ENCODE measurements around the gene MARCO. TPM values are rescaled to one million over a fixed set of nuclear protein-coding genes. Genes with fewer than 3 reads are reported as not detected.

The MARCO gene
- polyA plus RNA-seq, 1 experiment = not detected

DNA sequence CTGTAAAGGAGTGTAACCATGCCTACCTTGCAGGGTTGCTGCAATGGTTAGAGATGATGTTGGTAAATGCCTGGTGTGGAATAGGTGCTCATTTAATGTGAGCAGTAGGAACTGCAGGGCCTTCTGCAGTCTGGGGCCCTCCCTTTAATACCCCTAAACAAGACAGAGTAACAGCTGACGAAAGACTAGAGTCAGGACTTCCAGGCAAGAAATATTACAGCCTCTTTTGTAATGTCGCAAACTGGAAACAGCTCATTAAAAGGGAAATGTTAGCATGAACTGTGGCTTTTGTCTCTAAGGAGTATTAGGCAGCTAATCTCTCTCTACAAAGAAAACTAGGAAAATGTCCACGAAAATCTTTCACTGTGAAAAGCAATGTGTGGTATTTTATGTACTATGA, 26.0 kb downstream of the MARCO start:
- Histone ChIP-seq H3K4me3 (ENCODE audit: low read depth, low read length) (no peak overlapping the region), H3K9me3 (ENCODE audit: control insufficient read depth, insufficient read depth, low read length) (no peaks in the 10 kb centered on the region), H3K27me3 (ENCODE audit: control insufficient read depth, insufficient read depth, low read length) (no peaks in the 10 kb centered on the region), H3K27ac (ENCODE audit: low read depth, low read length) (no peak overlapping the region)
- ChIA-PET CTCF (no interaction called here), POLR2A (no interaction called here)
- no peak for DNase-seq (ENCODE audit: low read depth, low spot score)
- TF ChIP-seq, protein P1, sequence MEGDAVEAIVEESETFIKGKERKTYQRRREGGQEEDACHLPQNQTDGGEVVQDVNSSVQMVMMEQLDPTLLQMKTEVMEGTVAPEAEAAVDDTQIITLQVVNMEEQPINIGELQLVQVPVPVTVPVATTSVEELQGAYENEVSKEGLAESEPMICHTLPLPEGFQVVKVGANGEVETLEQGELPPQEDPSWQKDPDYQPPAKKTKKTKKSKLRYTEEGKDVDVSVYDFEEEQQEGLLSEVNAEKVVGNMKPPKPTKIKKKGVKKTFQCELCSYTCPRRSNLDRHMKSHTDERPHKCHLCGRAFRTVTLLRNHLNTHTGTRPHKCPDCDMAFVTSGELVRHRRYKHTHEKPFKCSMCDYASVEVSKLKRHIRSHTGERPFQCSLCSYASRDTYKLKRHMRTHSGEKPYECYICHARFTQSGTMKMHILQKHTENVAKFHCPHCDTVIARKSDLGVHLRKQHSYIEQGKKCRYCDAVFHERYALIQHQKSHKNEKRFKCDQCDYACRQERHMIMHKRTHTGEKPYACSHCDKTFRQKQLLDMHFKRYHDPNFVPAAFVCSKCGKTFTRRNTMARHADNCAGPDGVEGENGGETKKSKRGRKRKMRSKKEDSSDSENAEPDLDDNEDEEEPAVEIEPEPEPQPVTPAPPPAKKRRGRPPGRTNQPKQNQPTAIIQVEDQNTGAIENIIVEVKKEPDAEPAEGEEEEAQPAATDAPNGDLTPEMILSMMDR (IDR thresholded peaks at IDR 0.05; ENCODE audit: low read depth, low read length) = no peak

DNA sequence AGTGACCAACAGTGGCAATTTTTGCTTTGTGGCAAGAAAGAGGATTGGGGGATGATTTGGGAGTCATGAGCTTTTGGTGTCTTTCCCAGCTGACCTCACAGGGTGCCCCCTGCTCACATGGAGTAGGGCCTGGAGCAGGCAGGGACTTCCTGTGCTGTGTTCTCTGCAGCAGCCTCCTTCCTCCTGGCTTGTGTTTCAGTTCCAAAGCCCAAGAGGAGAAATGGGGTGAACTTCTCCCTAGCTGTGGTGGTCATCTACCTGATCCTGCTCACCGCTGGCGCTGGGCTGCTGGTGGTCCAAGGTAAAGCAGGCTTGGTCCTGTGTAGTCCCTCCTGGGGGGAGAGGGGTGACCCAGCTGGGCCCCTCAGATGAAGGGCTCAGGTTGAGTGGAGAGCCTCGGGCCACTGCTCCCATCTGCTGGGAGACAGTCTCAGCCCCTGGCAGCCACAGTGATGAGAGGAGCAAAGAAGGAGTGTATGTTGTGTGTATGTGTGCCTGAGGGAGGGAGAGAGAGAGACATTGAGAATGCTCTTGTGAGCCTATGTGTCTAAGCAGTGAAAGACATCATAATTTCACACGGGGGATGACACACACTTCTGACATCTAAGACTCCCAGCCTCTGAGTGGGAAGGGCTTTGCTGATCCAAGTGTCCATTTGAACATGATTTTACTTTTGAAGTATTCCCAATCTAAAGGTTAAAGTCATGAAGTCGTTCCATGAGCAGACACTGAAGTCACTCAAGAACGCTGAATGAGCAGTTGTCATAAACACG, 27.2 kb downstream of the MARCO start:
- TF ChIP-seq, protein P1 (IDR thresholded peaks at IDR 0.05; ENCODE audit: low read depth, low read length) = no peak
- H3K4me3 ChIP-seq (ENCODE audit: low read depth, low read length) = no peak overlapping the region
- no peaks in the 10 kb centered on the region for H3K9me3 ChIP-seq (ENCODE audit: control insufficient read depth, insufficient read depth, low read length)
- CTCF ChIA-PET = no interaction called here
- no peak for DNase-seq (ENCODE audit: low read depth, low spot score)
- POLR2A ChIA-PET = no interaction called here
- H3K27ac ChIP-seq (ENCODE audit: low read depth, low read length) = no peak overlapping the region
- no peaks in the 10 kb centered on the region for H3K27me3 ChIP-seq (ENCODE audit: control insufficient read depth, insufficient read depth, low read length)

DNA sequence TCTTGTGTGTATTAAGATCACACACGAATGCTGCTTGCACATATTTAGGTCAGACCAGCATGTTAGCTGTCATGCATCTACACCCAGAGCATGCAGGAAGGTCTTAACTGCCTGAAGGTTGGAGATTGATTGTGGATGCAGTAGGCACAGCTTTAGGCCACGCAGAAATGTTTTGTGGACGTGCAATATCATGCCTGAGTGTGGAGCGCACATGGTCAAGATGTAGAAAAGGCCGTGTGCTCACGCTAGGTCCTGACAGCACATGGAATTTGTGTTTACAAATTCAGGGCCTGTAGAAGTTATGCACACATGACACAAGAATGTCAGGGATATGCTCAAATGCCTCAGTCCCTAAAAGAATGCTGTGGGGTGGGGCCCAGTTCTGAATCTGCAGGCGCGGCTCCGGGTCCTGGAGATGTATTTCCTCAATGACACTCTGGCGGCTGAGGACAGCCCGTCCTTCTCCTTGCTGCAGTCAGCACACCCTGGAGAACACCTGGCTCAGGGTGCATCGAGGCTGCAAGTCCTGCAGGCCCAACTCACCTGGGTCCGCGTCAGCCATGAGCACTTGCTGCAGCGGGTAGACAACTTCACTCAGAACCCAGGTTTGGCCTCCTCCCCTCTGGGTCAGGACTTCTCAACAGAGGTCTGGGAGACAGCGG, 27.9 kb downstream of the MARCO start:
- Histone ChIP-seq H3K27ac (ENCODE audit: low read depth, low read length) (no peak overlapping the region), H3K27me3 (ENCODE audit: control insufficient read depth, insufficient read depth, low read length) (no peaks in the 10 kb centered on the region), H3K4me3 (ENCODE audit: low read depth, low read length) (no peak overlapping the region), H3K9me3 (ENCODE audit: control insufficient read depth, insufficient read depth, low read length) (no peaks in the 10 kb centered on the region)
- ChIA-PET POLR2A (no interaction called here), CTCF (no interaction called here)
- TF ChIP-seq, protein P1 (IDR thresholded peaks at IDR 0.05; ENCODE audit: low read depth, low read length) = no peak
- DNase-seq (ENCODE audit: low read depth, low spot score) = no peak

DNA sequence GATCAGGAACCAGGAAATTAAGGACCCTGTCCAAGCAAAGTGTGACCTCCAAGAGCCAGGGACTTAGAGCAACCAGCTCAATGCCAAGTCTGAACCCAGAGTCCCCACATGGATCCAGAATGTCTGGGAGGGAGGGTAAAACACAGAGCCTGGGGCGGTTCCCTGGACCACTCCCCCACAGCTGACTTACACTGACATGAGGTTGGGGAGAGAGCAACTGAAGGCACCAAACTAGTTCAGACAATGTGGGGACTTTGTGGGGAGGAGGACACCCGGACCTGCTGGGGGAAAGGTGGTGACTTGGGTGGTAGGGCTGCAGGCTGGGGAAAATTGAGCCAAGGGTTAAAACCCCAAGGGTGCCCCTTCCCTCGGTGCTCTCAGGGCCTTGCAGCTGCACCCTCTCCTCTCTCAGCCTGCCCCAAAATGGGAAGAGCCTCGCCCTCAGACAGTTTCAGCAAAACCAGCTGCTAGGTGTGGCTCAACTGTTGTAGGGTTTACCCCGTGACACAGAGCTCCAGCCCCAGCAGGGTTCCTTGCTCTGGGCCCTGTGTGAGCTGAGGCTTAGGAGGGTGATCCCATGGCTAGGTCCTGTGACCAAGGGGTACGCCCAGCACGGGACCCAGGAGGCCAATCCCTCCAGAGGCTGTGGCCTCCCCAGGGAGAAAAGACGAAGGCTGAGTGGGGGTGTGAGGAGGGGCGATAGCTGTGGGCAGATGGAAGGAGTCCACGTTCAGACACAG, 28.6 kb downstream of the MARCO start:
- Histone ChIP-seq H3K27ac (ENCODE audit: low read depth, low read length) (no peak overlapping the region), H3K4me3 (ENCODE audit: low read depth, low read length) (no peak overlapping the region), H3K27me3 (ENCODE audit: control insufficient read depth, insufficient read depth, low read length) (no peaks in the 10 kb centered on the region), H3K9me3 (ENCODE audit: control insufficient read depth, insufficient read depth, low read length) (no peaks in the 10 kb centered on the region)
- CTCF ChIA-PET = no interaction called here
- TF ChIP-seq, protein P1 (IDR thresholded peaks at IDR 0.05; ENCODE audit: low read depth, low read length) = no peak
- DNase-seq (ENCODE audit: low read depth, low spot score) = no peak
- POLR2A ChIA-PET = no interaction called here

Data from AG04450 (cell line).